ENCODE measurements around the gene NTM.
"Not testable (repeated sequence)": the region's sequence is repeated elsewhere in the genome, so short reads cannot be mapped to it uniquely, and the experiment has no call there.

Gene NTM

DNA sequence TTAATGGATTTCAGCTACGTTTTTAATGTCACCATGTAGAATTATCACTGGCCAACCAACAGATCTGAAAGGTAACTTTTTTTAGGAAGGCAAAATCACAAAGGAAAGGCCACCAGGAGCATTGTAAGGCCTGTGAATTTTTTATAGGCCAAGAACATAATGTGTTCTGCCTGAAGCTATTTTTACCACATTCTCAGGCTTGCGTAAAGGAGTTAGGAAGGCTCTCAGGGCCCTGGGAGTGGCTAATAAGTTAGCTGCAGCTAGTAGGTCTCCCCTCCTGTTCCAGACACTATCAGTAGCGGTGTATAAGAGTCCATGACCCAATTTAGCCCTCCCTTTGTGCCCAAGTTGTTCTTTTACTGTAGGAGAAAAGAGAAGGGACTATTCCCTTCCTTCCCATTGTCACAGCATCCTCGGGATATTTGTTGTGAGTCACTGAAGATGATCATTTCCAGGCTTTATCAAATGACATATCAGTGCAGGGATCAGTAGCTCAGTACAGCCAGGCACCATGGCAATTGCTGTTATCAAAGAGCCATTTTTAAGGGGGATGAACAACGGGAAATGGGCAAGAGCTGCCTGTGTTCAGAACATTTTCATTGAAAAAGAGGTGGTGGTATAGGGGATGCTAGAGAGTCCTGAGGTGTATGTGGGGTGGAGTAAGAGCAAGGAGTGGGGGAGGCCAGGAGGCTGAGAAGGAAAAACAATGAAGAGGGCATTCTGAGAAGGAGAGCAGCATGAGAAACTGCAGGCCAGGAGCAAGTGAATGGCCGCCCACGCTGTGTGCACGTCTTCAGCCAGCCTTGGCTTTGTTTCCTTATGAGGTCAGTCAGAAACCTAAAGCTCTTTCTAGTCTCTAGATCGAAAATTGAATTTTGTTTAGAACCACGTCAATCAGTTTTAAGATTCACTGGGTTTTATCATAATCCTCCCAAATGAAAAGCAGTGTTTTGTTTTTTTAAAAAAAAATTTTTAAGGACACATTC is 940.3 kb downstream of the NTM start:
- DNase-seq, result no peak

DNA sequence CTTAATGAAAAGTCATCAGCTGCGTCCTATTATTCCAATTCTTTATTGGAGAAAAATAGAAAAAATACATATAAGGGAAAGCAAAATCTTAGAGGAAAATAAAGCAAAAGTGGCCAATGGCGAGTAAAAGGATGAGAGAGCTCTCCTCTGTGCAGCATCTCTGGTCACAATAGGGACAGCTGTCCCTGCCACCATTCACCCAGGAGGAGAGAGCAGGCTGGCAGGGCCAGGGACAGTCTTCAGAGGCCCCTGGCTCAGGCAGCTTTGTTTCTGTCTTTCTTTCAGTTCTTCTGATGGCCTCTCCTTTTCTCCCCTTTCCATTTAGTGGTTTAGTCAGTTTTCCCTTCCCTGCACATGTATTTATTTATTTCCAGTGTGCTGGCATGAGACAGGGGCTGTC is 941.3 kb downstream of the NTM start:
- DNase-seq, result no peak

DNA sequence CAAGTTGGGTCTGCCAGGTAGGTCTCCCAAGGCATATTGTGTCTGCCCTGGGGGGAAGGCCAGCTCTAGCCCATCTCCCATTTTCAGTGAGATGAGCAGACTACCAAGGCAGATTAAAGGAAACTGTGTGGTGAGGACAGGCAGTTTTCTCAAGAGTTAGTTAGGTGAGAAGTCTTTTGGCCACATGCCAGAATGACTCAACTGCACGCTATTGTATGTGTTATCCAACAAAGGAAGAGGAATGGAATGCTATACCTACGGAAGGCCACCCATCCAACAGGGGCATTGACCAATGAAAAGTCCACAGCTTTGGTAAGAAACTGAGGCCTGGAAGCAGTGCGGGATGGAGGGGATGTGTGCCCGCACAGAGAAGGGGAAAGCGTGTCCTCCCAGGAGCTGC is 941.7 kb downstream of the NTM start:
- no peak for DNase-seq

DNA sequence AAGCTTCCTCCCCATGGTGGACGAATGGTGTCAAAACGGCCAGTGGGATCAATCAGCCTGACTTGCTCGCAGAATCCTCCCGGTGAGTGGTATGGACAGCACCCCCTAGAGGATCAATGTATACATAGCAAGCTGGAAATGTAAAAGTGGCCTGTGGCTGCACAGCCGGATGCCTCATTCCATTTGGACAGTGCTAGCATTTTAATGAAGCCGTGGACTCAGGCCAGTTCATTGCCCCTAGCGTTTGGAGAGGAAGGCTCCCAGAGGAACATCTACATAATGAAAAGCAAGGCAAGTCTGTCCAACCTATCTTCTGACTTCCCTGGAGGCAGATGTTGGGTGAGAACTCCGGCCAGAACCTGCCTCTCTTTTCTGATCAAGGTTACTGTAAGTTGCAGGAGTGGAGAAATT is 942.3 kb downstream of the NTM start:
- no peak for DNase-seq

DNA sequence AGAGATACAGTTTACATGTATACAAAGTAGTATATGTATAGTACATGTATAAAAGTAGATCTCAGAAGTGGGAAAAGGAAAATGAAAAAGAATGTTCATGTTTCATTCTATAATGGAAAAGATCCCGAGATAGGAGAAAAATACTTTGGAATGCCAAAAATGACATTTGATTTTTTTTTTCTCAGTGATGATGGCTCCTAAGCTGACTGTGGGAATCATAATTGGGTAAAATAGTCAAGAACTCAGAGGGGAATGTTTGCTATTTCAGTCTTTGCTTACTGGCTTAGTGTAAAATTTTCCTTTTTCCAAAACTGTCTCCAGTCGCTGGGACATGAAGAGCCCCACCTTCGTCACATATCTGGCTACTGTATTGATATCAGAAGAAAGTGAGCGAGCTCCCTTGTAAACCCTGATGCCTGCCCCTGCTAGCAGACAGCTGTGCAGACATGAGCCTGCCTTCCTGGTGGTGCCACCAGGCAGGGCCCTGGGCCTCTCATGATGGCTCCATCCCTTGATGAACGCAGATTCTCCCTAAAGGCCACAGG is 944.6 kb downstream of the NTM start:
- no peak for DNase-seq

DNA sequence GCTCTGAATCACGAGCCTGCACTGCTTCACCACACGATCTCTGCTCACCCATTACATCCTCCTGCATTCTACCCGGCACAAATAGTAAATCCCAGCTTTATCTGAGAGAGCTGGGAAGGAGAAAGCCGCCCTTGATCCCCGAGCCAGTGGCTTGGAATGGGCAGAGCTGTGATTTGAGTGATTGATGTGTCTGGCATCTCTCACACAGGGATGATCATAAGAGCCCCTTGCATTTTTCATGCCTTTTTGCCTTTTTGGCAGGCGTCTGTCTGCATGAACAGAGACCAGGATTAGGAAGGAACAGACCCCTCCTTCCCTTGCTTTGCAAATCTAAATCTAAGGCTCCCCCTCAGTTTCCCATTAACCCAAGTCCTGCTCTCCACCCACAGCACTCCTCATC is 945.3 kb downstream of the NTM start:
- no peak for DNase-seq

DNA sequence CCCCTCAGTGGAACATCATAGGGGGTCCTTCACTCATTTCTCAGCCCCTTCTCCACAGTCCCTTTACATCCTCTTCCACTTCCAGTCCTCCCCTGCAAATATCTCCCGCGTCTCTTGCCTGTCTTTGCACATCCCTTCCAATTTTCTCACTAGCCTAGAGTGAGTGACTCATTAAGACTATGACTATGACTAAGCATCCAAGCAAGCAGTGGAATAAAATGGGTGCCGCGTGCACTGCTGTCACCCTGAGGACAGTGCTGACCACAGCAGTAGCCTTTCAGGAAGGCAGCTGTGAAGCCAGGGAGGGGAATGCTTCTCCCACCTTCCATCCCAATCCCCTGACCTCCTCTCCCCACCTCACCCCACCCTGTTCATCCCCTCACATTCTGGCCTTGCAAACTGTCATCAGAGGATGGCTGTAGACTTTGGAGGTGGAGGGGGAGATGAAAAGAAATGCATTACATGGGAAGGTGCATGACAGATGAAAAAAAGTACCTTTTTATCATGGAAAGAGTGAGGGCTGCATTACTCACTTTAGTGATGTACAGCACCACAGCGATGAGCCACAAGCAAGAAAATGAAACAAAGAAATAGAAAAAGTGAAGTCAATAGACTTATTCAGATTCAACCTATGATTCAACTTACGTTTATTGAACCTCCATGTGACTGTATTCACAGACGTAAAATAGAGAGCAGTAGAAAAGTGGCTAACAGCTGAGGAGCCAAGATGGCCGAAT is 948.2 kb downstream of the NTM start:
- DNase-seq, result no peak

DNA sequence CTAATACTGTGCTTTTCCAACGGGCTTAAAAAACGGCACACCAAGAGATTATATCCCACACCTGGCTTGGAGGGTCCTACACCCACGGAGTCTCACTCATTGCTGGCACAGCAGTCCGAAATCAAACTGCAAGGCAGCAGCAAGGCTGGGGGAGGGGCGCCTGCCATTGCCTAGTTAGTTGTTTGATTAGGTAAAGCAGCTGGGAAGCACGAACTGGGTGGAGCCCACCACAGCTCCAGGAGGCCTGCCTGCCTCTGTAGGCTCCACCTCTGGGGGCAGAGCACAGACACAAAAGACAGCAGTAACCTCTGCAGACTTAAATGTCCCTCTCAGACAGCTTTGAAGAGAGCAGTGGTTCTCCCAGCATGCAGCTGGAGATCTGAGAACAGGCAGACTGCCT is 949.0 kb downstream of the NTM start:
- not testable (repeated sequence) for DNase-seq

DNA sequence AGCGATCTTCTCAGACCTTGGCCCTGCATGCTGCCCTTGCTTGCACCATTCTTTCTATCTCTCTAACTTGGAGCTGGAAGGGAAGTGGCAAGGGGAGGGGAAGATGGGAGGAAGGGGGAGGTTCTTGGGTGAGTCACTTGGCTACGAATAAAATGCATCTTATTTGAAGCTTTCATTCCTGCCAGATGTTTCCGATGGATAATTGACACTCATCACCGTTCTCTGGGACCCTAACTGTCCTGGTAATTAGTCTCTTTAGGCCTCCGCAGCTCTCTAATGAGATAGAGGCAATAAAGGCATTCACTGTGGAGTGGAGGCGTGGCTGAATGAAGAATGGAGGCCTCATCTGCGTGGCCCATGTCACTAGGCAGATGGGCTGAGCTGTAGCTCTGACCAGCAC is 960.1 kb downstream of the NTM start:
- DNase-seq, result no peak

DNA sequence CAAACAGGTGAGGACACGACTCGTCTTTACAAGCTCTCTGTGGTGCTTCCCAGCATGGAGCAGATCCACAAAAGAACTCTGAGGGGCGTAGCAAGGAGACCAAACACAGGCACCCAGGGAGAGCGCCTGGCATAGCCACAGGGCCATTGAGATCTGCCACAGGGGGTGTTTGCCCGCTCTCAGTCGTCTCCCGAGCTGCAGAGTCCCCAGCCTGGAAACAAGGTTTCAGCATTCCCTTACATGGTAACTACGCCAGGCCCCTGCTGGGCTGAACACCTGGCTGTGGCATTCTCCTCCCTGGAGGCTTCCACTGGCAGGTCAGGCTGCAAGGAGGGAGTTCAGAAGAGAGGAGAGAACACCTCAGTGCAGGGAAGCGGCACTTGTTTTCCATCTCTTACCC is 962.1 kb downstream of the NTM start:
- DNase-seq, result no peak

DNA sequence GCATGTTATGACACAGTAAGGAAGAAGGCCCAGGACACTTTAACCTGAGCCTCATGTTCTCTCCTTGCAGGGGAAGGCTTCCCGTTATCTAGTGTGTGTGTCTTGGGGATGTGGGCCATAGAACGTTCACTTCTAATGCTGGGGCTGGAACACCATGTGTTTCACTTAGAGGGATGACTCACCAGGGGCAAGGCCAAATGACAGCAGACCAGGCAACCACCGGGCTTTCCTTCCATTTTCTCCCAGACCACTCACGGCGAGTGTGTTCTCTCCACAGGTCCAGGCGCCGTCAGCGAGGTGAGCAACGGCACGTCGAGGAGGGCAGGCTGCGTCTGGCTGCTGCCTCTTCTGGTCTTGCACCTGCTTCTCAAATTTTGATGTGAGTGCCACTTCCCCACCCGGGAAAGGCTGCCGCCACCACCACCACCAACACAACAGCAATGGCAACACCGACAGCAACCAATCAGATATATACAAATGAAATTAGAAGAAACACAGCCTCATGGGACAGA is 964.4 kb downstream of the NTM start:
- no peak for DNase-seq

DNA sequence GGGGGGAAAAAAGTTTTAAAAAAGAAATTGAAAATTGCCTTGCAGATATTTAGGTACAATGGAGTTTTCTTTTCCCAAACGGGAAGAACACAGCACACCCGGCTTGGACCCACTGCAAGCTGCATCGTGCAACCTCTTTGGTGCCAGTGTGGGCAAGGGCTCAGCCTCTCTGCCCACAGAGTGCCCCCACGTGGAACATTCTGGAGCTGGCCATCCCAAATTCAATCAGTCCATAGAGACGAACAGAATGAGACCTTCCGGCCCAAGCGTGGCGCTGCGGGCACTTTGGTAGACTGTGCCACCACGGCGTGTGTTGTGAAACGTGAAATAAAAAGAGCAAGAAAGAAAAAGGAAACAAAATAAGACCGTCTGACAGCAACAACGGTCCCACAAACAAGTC is 964.9 kb downstream of the NTM start:
- DNase-seq, result no peak

DNA sequence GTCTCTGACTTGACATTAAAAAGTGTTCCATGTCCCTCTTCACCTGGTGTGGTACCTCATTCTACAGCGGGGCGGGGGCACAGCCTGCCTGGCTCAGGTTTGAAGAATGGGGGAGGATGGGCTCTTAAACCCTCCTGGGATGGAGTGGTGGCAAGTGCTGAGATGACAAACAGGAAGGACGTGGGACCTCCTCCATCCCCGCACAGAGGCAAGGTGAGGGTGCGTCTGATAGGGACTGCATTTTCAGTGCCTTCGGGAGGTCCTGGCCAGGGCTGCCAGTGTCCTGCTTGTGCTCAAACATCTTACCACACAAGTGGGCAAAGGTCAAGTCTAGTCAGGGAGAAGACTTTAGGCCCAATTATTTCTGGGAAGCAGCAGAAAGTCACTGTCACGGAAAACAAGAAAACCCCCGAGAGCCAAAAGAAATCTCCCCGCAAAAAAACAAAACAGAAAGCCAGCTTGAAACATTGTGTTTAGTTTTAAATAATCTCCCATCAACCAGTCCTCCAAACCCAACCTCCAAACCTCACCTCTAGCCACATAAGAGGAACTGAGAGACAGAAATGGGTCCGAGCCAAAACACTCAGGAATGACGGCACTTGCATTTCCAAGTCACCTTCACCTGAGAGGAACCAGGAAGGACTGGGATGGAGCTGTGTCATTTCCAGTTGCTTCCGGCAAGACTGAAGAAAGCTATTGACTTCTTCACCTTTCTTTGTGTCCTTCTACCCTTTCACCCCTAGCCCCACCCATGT is 966.5 kb downstream of the NTM start:
- DNase-seq, result no peak

DNA sequence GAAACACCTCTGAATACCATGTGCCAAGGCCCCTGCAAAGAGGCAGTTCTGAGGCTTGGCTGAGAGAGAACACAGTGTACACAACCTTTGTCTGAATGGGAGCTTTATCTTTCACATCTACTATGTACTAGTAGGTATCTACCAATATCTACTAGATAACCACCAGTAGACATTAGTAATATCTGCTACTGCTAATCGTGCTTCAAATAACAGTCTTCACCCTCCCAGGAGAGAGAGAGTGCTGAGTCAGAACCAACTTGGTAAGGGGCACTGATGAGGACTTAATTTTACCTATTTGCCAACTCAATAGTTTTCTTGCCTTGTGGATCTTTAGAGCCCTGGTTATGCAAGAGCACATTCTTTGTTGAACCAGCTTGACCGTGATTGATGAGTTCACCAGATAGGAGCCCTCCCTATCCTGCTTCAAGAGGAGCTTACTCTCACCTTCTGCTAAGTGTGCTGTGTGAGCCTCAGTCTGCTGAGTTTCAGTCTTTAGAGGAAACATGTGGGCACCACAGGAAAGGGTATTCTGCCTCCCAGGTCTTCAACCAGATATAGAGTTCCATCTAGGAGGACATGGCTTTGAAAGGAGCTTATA is 967.5 kb downstream of the NTM start:
- DNase-seq, result no peak

DNA sequence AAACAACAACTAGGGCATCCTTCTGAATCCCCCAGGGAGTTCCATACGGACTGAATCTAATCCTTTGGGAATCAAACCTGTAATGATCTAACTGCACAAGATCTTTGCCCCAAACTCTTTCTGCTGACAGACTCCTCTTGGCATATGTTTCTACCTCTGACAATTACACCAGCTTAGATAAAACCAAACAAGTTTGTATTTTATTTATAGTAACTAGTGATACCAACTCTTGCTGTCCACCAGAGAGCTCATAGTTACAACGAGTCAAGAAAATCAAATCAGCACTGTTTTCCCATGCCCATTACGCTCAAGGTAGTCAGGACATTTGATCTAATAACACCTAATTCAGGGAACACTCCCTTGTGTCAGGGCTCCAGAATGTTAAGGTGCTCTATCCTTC is 972.0 kb downstream of the NTM start:
- DNase-seq, result no peak

DNA sequence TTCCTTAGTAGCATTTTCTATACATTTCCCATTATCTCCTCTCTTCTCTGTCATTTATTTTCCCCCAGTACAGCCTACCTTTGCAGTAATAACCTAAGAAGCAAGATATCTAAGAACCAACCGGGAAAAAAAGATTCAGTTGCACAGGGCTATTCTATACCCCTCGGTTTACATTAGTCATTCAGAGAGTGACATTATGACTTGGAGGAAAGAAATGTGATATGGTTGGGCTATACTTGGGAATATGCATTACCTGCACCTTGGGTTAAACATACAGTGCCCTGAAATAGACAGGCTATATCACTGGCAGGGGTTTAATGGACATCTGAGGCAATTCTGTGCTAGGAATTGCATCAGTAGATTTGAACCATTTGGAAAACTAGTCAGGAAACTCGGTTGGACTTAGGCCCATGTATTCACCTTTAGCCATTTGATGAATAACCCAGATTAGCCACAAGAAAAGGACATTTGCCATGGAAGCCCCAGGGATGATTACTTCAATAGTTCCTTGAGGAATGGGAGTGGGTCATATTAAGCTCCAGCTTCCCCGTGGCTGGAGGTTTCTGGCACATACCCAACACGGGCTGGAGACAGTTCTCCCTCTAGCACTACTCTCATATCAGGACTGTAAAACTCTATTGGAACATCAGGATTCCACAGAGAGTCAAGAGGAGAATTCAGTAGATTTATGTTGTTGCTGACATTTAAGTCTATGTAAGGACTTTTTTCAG is 973.2 kb downstream of the NTM start:
- DNase-seq, result no peak

DNA sequence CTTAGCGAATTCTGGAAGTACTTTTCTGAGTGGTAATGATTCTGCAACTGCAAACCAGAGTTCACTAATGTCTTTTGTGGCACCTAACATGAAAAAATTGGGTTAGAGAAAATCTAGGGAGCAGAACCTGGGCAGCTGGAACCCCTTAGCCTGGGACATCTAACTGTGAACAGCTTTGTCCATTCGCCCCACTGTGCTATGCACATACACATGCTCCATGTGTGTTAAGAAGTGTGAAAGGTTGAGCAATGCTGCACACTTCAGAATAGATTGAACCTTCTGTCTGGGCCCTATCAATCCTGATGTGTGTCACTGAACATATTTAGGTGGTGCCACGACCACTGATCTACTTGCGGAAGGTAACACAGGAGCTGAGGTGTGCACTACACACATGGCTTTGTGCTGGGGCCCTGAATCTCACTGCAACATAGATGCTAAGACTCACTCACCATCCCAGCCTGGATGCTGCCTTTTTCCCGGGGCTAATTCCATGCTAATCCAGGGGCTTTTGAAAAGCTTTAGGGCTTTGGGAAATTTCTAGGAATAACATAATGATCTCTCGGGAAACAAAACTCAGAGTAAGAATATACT is 976.2 kb downstream of the NTM start:
- DNase-seq, result no peak

DNA sequence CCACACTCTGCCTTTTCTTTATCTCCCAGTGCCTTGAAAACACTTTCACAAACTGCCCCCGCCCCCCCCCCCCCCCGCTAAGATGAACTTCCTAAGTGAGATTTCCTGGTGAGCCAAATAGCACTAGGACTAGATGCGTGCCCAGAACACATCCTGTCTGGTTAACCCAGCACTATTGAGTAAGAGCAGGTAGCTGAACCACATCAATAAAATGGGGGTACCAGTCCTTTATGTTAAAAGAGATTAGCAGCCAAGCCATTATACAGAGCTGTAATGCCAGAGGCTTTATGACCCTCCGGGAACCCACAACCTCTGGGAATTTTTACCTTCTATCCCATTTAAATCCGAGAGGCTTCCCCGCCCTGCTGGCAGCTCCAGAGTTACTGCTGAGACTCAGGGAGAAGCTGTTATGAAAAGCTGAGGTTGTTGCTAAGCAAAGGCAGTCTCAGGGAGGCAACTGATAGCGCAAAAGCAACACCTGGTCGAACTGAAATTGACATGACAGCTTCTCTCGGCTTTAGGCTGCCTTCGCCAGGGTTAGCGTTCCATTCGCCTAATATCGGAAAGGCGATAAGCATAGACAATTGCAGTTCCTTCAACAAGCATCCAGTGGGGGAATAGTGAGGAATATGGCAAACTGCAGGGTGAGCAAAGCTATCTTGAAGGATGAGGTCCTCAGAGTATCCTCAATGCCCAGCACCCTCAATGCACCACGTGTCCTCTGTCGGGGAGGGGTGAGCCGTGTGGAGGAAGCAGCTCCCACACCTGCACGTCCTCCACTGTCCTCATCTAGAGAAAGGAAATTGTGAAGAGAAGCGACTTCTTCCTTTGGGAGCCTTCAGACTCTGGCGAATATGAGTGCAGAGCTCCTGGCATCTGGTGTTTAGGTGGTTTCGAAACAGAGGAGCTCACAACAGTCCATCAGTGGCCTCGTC is 977.0 kb downstream of the NTM start:
- DNase-seq, result no peak

DNA sequence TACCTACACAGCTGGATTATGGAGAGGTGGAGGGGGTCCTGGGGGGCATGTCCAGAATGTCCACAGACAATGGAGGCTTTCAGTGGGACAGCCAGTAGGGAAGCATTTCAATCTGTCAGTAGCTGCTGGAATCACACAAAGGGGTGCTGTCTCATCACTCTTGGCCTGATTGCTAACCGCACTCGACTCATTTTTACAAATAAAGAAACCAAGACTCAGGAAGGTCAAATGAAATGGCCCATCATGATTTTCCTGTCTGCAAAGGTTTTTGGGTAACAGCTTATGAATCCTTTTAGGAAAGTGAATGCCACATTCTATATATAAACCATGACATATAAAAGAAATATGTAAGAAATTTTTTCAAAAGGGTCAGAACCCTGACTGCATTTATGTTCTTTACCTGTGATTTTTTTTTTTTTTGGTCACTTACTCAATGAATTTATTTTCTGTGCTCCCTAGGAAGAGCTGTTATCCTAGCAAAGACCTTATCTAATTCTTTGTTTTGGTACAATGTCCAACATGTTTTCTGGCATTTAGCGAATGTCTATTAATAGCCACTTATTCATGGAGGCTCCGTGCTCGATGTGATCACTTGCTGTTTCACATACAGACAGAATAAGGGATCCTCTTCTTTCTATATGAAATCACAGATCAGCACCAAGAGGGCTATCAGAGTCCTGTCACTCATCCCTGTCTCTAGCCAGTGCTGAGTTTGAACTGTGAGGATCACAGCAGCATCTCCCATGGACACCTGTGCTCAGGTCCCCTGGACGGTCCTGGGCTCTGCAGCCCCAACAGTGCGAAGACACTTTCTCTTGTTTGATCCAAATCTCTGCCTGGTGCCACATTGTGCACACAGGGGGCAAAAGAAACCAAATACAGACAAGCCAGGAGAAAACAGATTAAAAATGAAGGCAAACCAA is 979.7 kb downstream of the NTM start:
- DNase-seq, result no peak

All from CD4-positive, alpha-beta T cell treated with Interleukin-10 for 1 hour (primary cell).